ENCODE data around the gene HSPG2. TPM values are rescaled to one million over a fixed set of nuclear protein-coding genes. Genes with fewer than 3 reads are reported as not detected.

The HSPG2 gene
- total RNA-seq, 1 donor from 2014 or later: 152 TPM

GRCh38 chr1:21775985-21776562 is 161.0 kb downstream of the HSPG2 start:
- H3K4me3 ChIP-seq (ENCODE audit: low read length in 3 of 3): no peak overlapping the region
- no peak overlapping the region for H3K27ac ChIP-seq (ENCODE audit: low read depth, low read length)
- H3K4me1 ChIP-seq (ENCODE audit: control insufficient read depth in 3 of 3, insufficient read depth in 3 of 3, low read length in 3 of 3): peaks cover 0 to 3% (median 2%) of the 10 kb centered on the region in 3 donors
- H3K9me3 ChIP-seq (ENCODE audit: control insufficient read depth in 3 of 3, low read length in 3 of 3): no peaks in the 10 kb centered on the region
- no peaks in the 10 kb centered on the region for H3K27me3 ChIP-seq (ENCODE audit: control insufficient read depth in 3 of 3, insufficient read depth in 3 of 3, low read length in 3 of 3)
- H3K36me3 ChIP-seq (ENCODE audit: control insufficient read depth in 3 of 3, insufficient read depth in 3 of 3, low read length in 3 of 3): no peaks in the 10 kb centered on the region
- H3K9ac ChIP-seq (ENCODE audit: low read depth in 1 of 3, low read length in 3 of 3): no peak overlapping the region

- no peak overlapping the region for H3K4me3 ChIP-seq (ENCODE audit: low read length in 3 of 3)
- H3K9me3 ChIP-seq (ENCODE audit: control insufficient read depth in 3 of 3, low read length in 3 of 3): no peaks in the 10 kb centered on the region
- H3K9ac ChIP-seq (ENCODE audit: low read depth in 1 of 3, low read length in 3 of 3): no peak overlapping the region
- peaks cover 0 to 3% (median 2%) of the 10 kb centered on the region in 3 donors for H3K4me1 ChIP-seq (ENCODE audit: control insufficient read depth in 3 of 3, insufficient read depth in 3 of 3, low read length in 3 of 3)
- H3K27me3 ChIP-seq (ENCODE audit: control insufficient read depth in 3 of 3, insufficient read depth in 3 of 3, low read length in 3 of 3): no peaks in the 10 kb centered on the region
- no peaks in the 10 kb centered on the region for H3K36me3 ChIP-seq (ENCODE audit: control insufficient read depth in 3 of 3, insufficient read depth in 3 of 3, low read length in 3 of 3)
- H3K27ac ChIP-seq (ENCODE audit: low read depth, low read length): no peak overlapping the region
Observed at GRCh38 chr1:21775550-21775914, 161.6 kb downstream of the HSPG2 start.

GRCh38 chr1:21774835-21775549 is 162.1 kb downstream of the HSPG2 start:
- Histone ChIP-seq H3K9ac (ENCODE audit: low read depth in 1 of 3, low read length in 3 of 3) (no peak overlapping the region), H3K36me3 (ENCODE audit: control insufficient read depth in 3 of 3, insufficient read depth in 3 of 3, low read length in 3 of 3) (no peaks in the 10 kb centered on the region), H3K4me1 (ENCODE audit: control insufficient read depth in 3 of 3, insufficient read depth in 3 of 3, low read length in 3 of 3) (peaks cover 0 to 2% (median under 1%) of the 10 kb centered on the region in 3 donors), H3K27ac (ENCODE audit: low read depth, low read length) (no peak overlapping the region), H3K9me3 (ENCODE audit: control insufficient read depth in 3 of 3, low read length in 3 of 3) (no peaks in the 10 kb centered on the region), H3K4me3 (ENCODE audit: low read length in 3 of 3) (no peak overlapping the region), H3K27me3 (ENCODE audit: control insufficient read depth in 3 of 3, insufficient read depth in 3 of 3, low read length in 3 of 3) (no peaks in the 10 kb centered on the region)

- no peak overlapping the region for H3K4me3 ChIP-seq (ENCODE audit: low read length in 3 of 3)
- H3K27me3 ChIP-seq (ENCODE audit: control insufficient read depth in 3 of 3, insufficient read depth in 3 of 3, low read length in 3 of 3): no peaks in the 10 kb centered on the region
- H3K36me3 ChIP-seq (ENCODE audit: control insufficient read depth in 3 of 3, insufficient read depth in 3 of 3, low read length in 3 of 3): no peaks in the 10 kb centered on the region
- H3K4me1 ChIP-seq (ENCODE audit: control insufficient read depth in 3 of 3, insufficient read depth in 3 of 3, low read length in 3 of 3): peaks cover 0 to 3% (median 2%) of the 10 kb centered on the region in 3 donors
- H3K9me3 ChIP-seq (ENCODE audit: control insufficient read depth in 3 of 3, low read length in 3 of 3): no peaks in the 10 kb centered on the region
- H3K9ac ChIP-seq (ENCODE audit: low read depth in 1 of 3, low read length in 3 of 3): no peak overlapping the region
- H3K27ac ChIP-seq (ENCODE audit: low read depth, low read length): no peak overlapping the region
Observed at GRCh38 chr1:21773585-21773984, 163.5 kb downstream of the HSPG2 start.

Other genes starting within 250 kb of the HSPG2 start
- 55.3 TPM for gene USP48, start 154.2 kb downstream of the HSPG2 start, total RNA-seq
- gene LDLRAD2, start 125.0 kb downstream of the HSPG2 start, total RNA-seq: 0.52 TPM
- gene CELA3B, start 39.7 kb upstream of the HSPG2 start, total RNA-seq: not detected
- gene CELA3A, start 64.3 kb upstream of the HSPG2 start, total RNA-seq: not detected
- 71.5 TPM for gene CDC42, start 115.4 kb upstream of the HSPG2 start, total RNA-seq
- 3.1 TPM for gene WNT4, start 205.8 kb upstream of the HSPG2 start, total RNA-seq